Neural progenitor cell (in vitro differentiated cells): ENCODE measurements around the gene CLEC3B. TPM values are rescaled to one million over a fixed set of nuclear protein-coding genes. Genes with fewer than 3 reads are reported as not detected.

Experiments used
- DNase-seq: peaks from one replicate; pipeline ENCODE4 v3.0.0-alpha.2; 2016; ENCODE audit warnings: low spot score
- H2AFZ ChIP-seq: fragments of 200-600 bp; sonication (generic); replicated peaks from 2 replicates; pipeline ENCODE4 v1.6.1; 2016; ENCODE audit warnings: antibody characterized with exemption
- H3F3A ChIP-seq: fragments of 200-600 bp; sonication (generic); 2 replicates; pipeline ENCODE4 v1.6.1; 2016; ENCODE audit warnings: antibody characterized with exemption, low read depth
- H3K27ac ChIP-seq: fragments of 200-600 bp; sonication (generic); 2 replicates; pipeline ENCODE4 v1.5.1; 2016; ENCODE audit warnings: mild to moderate bottlenecking
- H3K27me3 ChIP-seq: fragments of 200-600 bp; sonication (generic); 2 replicates; pipeline ENCODE4 v1.6.1; 2016; ENCODE audit warnings: mild to moderate bottlenecking, moderate library complexity
- H3K36me3 ChIP-seq: fragments of 200-600 bp; sonication (generic); 2 replicates; pipeline ENCODE4 v1.5.1; 2016
- H3K4me1 ChIP-seq: fragments of 200-600 bp; sonication (generic); 2 replicates; pipeline ENCODE4 v1.6.1; 2016; ENCODE audit warnings: mixed run types
- H3K4me2 ChIP-seq: fragments of 200-600 bp; sonication (generic); 2 replicates; pipeline ENCODE4 v1.6.1; 2016
- H3K4me3 ChIP-seq: fragments of 200-600 bp; sonication (generic); 2 replicates; pipeline ENCODE4 v1.5.1; 2016
- H3K79me2 ChIP-seq: fragments of 200-600 bp; sonication (generic); 2 replicates; pipeline ENCODE4 v1.6.1; 2016; ENCODE audit warnings: low read depth
- H3K9ac ChIP-seq: fragments of 200-600 bp; sonication (generic); 2 replicates; pipeline ENCODE4 v1.6.1; 2016
- H3K9me3 ChIP-seq: fragments of 200-600 bp; sonication (generic); 2 replicates; pipeline ENCODE4 v1.5.1; 2016; ENCODE audit warnings: low read depth
- H4K20me1 ChIP-seq: fragments of 200-600 bp; sonication (generic); 2 replicates; pipeline ENCODE4 v1.6.1; 2016; ENCODE audit warnings: low read depth
- H3K27ac Mint-ChIP-seq: 3 replicates; pipeline ENCODE4 v1.8.0; 2021; ENCODE audit warnings: mixed read lengths
- H3K27me3 Mint-ChIP-seq: 2 replicates; pipeline ENCODE4 v1.8.0; 2022; ENCODE audit warnings: low read depth, mild to moderate bottlenecking, inconsistent platforms, moderate library complexity, mixed read lengths; ENCODE audit not compliant: insufficient read depth
- H3K36me3 Mint-ChIP-seq: 3 replicates; pipeline ENCODE4 v1.8.0; 2021; ENCODE audit warnings: mixed read lengths
- H3K4me1 Mint-ChIP-seq: 3 replicates; pipeline ENCODE4 v1.8.0; 2021; ENCODE audit warnings: mixed read lengths
- H3K4me3 Mint-ChIP-seq: 3 replicates; pipeline ENCODE4 v1.8.0; 2021; ENCODE audit warnings: mild to moderate bottlenecking, moderate library complexity, mixed read lengths
- H3K9me3 Mint-ChIP-seq: 3 replicates; pipeline ENCODE4 v1.8.0; 2020; ENCODE audit warnings: mixed read lengths
- EZH2 ChIP-seq: fragments of 200-600 bp; sonication (generic); IDR thresholded peaks from 2 replicates; pipeline ENCODE4 v1.6.1; 2017; ENCODE audit warnings: antibody characterized with exemption, mild to moderate bottlenecking, moderate library complexity
- EZH2phosphoT487 ChIP-seq: fragments of 200-600 bp; sonication (generic); IDR thresholded peaks from 2 replicates; pipeline ENCODE4 v1.6.1; 2017; ENCODE audit warnings: antibody characterized with exemption
- total RNA-seq: library from RNA; depleted of rRNA; stranded (reverse); fragments of >200 nt; gene quantifications from 2 replicates; pipeline ENCODE4 v1.2.3, GENCODE V29; 2015; ENCODE audit warnings: low replicate concordance
- TF ChIP-seq, protein P1 (sequence below): fragments of 200-600 bp; sonication (generic); IDR thresholded peaks from 2 replicates; pipeline ENCODE4 v1.5.1; 2017; ENCODE audit warnings: antibody characterized with exemption, mild to moderate bottlenecking

Gene CLEC3B
- total RNA-seq, 1 donor from 2014 or later: not detected

DNA sequence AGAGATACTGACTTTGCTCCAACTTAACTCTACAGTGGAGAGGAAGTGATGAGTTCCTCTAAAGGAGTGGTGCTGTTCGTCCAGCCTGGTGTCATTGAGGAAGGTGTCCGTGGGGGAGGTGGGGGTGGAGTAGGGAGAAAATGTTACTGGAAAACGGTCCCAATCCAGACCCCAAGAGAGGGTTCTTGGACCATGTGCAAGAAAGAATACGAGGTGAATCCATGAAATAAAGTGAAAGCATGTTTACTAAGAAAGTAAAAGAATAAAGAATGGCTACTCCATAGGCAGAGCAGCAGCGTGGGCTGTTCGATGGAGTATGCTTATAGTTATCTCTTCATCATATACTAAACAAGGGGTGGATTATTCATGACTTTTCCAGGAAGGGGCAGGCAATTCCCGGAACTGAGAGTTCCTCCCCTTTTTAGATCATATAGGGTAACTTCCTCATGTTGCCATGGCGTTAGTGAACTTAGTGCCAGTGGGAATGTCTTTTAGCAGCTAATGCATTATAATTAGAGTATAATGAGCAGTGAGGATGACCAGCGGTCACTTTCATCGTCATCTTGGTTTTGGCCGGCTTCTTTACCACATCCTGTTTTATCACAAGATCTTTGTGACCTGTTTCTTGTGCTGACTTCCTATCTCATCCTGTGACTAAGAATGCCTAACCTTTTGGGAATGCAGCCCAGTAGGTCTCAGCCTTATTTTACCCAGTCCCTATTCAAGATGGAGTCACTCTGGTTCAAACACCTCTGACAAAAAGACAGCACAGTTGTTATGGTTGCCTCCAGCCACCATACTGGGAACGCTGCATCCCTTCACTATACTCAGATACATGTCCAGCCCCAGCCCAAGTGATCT lies 38.6 kb downstream of the CLEC3B start:
- no peaks in the 10 kb centered on the region for H3K36me3 Mint-ChIP-seq
- no peak overlapping the region for H3K27ac ChIP-seq
- H2AFZ ChIP-seq: no peak overlapping the region
- H3K4me2 ChIP-seq: no peak overlapping the region
- H3K36me3 ChIP-seq: no peaks in the 10 kb centered on the region
- H3K4me3 Mint-ChIP-seq: no peak overlapping the region
- H3F3A ChIP-seq: peaks cover 11% of the 10 kb centered on the region
- H3K9me3 ChIP-seq: no peaks in the 10 kb centered on the region
- H3K27ac Mint-ChIP-seq: no peak overlapping the region
- H3K79me2 ChIP-seq: no peaks in the 10 kb centered on the region
- H3K4me1 Mint-ChIP-seq: peaks cover 31% of the 10 kb centered on the region
- H3K9ac ChIP-seq: no peak overlapping the region
- H3K4me1 ChIP-seq: peaks cover 14% of the 10 kb centered on the region
- H3K27me3 ChIP-seq: no peaks in the 10 kb centered on the region
- H3K9me3 Mint-ChIP-seq: no peaks in the 10 kb centered on the region
- DNase-seq: no peak
- no peaks in the 10 kb centered on the region for H3K27me3 Mint-ChIP-seq
- H3K4me3 ChIP-seq: no peak overlapping the region
- no peak for TF ChIP-seq EZH2
- TF ChIP-seq EZH2phosphoT487: no peak
- H4K20me1 ChIP-seq: peaks cover 5% of the 10 kb centered on the region

DNA sequence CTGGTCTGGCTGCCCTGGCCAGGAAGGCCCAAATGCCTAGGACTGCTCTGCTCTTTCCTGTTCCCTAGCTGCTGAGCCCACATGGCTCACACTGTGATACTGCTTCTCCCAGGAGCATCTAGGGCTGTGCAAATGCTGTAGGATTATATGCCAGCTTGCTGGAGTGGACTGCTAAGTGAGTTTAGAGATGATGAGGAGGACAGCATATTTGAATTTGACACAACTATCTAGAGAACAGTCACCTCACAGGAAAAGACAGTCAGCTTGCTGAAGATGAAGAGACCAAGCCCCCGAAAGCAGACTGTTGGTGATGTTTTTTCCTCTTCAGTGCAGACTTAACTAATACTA lies 39.2 kb downstream of the CLEC3B start:
- H3K27ac ChIP-seq: no peak overlapping the region
- H3K4me1 Mint-ChIP-seq: peaks cover 25% of the 10 kb centered on the region
- H3K4me2 ChIP-seq: no peak overlapping the region
- no peaks in the 10 kb centered on the region for H3K36me3 Mint-ChIP-seq
- H3K79me2 ChIP-seq: no peaks in the 10 kb centered on the region
- no peaks in the 10 kb centered on the region for H3K36me3 ChIP-seq
- no peaks in the 10 kb centered on the region for H3K9me3 Mint-ChIP-seq
- no peak for TF ChIP-seq EZH2phosphoT487
- no peak for TF ChIP-seq EZH2
- TF ChIP-seq, protein P1, sequence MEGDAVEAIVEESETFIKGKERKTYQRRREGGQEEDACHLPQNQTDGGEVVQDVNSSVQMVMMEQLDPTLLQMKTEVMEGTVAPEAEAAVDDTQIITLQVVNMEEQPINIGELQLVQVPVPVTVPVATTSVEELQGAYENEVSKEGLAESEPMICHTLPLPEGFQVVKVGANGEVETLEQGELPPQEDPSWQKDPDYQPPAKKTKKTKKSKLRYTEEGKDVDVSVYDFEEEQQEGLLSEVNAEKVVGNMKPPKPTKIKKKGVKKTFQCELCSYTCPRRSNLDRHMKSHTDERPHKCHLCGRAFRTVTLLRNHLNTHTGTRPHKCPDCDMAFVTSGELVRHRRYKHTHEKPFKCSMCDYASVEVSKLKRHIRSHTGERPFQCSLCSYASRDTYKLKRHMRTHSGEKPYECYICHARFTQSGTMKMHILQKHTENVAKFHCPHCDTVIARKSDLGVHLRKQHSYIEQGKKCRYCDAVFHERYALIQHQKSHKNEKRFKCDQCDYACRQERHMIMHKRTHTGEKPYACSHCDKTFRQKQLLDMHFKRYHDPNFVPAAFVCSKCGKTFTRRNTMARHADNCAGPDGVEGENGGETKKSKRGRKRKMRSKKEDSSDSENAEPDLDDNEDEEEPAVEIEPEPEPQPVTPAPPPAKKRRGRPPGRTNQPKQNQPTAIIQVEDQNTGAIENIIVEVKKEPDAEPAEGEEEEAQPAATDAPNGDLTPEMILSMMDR: no peak
- peaks cover 8% of the 10 kb centered on the region for H3K4me1 ChIP-seq
- no peak overlapping the region for H3K27ac Mint-ChIP-seq
- H3F3A ChIP-seq: peaks cover 6% of the 10 kb centered on the region
- no peak overlapping the region for H3K4me3 ChIP-seq
- no peaks in the 10 kb centered on the region for H3K27me3 ChIP-seq
- no peaks in the 10 kb centered on the region for H3K9me3 ChIP-seq
- H3K9ac ChIP-seq: no peak overlapping the region
- no peak for DNase-seq
- no peaks in the 10 kb centered on the region for H3K27me3 Mint-ChIP-seq
- H3K4me3 Mint-ChIP-seq: no peak overlapping the region
- no peaks in the 10 kb centered on the region for H4K20me1 ChIP-seq
- no peak overlapping the region for H2AFZ ChIP-seq

DNA sequence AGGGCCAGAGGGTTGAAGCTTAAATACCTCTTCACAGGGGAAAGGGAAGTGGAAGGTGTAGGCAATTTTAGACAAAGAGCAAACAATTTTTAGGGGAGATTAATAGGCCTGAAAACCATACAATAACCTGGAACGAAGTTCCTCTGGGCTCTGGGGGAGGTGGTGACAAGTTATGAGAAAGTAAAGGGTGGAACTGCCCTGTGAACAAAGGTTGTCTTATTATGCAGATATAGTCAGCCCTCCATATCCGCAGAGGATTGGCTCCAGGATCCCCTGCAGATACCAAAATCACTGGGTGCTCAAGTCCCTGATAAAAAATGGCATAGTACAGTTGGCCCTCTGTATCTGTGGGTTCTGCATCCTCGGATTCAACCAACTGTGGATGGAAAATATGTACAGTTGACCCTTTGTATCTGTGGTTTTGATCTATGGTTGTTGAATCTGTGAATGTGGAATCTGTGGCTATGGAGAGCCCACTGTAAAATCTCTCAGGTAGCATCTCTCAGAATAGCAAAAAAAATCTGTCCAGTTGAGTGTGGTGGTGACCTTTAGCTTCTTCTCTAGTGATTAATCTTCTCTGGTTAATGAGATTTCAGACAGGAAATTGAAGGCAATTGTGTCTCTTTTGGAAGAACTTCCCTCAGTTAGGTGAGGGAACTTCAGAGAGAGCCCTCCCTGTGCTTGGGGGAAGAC lies 40.2 kb downstream of the CLEC3B start:
- Histone ChIP-seq H3K9me3 (no peaks in the 10 kb centered on the region), H3K79me2 (no peaks in the 10 kb centered on the region), H3K27ac (no peak overlapping the region), H3K9ac (no peak overlapping the region), H2AFZ (no peak overlapping the region), H3K4me1 (no peaks in the 10 kb centered on the region), H3F3A (no peaks in the 10 kb centered on the region), H3K36me3 (no peaks in the 10 kb centered on the region), H3K27me3 (no peaks in the 10 kb centered on the region), H3K4me3 (no peak overlapping the region), H3K4me2 (no peak overlapping the region), H4K20me1 (no peaks in the 10 kb centered on the region)
- TF ChIP-seq EZH2phosphoT487: no peak
- TF ChIP-seq, protein P1: no peak
- no peak for DNase-seq
- peaks cover 18% of the 10 kb centered on the region for H3K4me1 Mint-ChIP-seq
- H3K9me3 Mint-ChIP-seq: no peaks in the 10 kb centered on the region
- H3K27ac Mint-ChIP-seq: no peak overlapping the region
- H3K27me3 Mint-ChIP-seq: no peaks in the 10 kb centered on the region
- no peaks in the 10 kb centered on the region for H3K36me3 Mint-ChIP-seq
- no peak overlapping the region for H3K4me3 Mint-ChIP-seq

DNA sequence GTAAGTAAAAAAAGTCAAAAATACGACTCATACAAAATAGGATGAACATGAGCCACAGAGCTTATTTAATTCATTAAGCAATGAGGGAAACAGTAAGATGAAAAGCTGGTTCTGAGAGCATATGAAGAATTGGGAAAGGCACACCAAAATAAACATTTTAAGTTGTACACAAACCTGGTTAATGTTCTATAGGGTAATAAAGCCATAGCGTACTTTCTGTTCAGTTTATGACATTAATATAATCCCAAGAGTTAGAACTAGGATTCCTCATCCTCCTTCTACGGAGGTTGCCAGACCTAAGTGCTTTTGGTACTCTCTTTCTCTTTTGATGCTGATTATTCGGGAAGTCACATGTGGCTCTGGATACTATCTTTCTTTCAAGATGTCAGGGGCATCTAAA lies 41.4 kb downstream of the CLEC3B start:
- Mint-ChIP-seq H3K27me3 (no peaks in the 10 kb centered on the region), H3K4me3 (no peak overlapping the region), H3K4me1 (peaks cover 15% of the 10 kb centered on the region), H3K9me3 (no peaks in the 10 kb centered on the region), H3K36me3 (no peaks in the 10 kb centered on the region), H3K27ac (no peak overlapping the region)
- no peak overlapping the region for H3K4me3 ChIP-seq
- no peak for TF ChIP-seq EZH2
- TF ChIP-seq, protein P1: no peak
- TF ChIP-seq EZH2phosphoT487: no peak
- no peak for DNase-seq
- no peak overlapping the region for H3K4me2 ChIP-seq
- H3K79me2 ChIP-seq: no peaks in the 10 kb centered on the region
- H3K9ac ChIP-seq: no peak overlapping the region
- no peak overlapping the region for H3K27ac ChIP-seq
- H4K20me1 ChIP-seq: no peaks in the 10 kb centered on the region
- no peaks in the 10 kb centered on the region for H3K36me3 ChIP-seq
- no peaks in the 10 kb centered on the region for H3K9me3 ChIP-seq
- H3F3A ChIP-seq: no peaks in the 10 kb centered on the region
- H3K27me3 ChIP-seq: no peaks in the 10 kb centered on the region
- H3K4me1 ChIP-seq: no peaks in the 10 kb centered on the region
- H2AFZ ChIP-seq: no peak overlapping the region
